Bronchial epithelial cell (primary cell): ENCODE results near the gene UTRN. TPM values are rescaled to one million over a fixed set of nuclear protein-coding genes. Genes with fewer than 3 reads are reported as not detected.

Source experiments
- DNase-seq: peaks from one replicate; pipeline ENCODE4 v3.0.0-alpha.2; 2010; ENCODE audit warnings: low read depth
- FAIRE-seq: peaks from 2 replicates; lab custom pipeline; 2011; peaks lifted over from hg19 to GRCh38; lab: Jason Lieb, UNC
- H3K27me3 ChIP-seq: 2 replicates; pipeline ENCODE4 v1.5.1; 2011; ENCODE audit warnings: low read length; ENCODE audit not compliant: control insufficient read depth, insufficient read depth
- H3K36me3 ChIP-seq: 2 replicates; pipeline ENCODE4 v1.5.1; 2011; ENCODE audit warnings: low read length; ENCODE audit not compliant: control insufficient read depth, insufficient read depth
- H3K4me3 ChIP-seq: 2 replicates; pipeline ENCODE4 v1.5.1; 2011; ENCODE audit warnings: mild to moderate bottlenecking, low read depth, low read length, control low read depth
- CTCF ChIP-seq: IDR thresholded peaks from 2 replicates; pipeline ENCODE4 v1.5.1; 2011; ENCODE audit warnings: mild to moderate bottlenecking, moderate library complexity, low read length, control low read depth, inconsistent platforms; ENCODE audit not compliant: insufficient read depth, severe bottlenecking
- total RNA-seq: library from RNA; depleted of rRNA; stranded (reverse); fragments of >200 nt; gene quantifications from 2 replicates; pipeline ENCODE4 v1.2.1, GENCODE V29; 2014

UTRN gene
- total RNA-seq, 1 donor from 2014 or later, result 38.4 TPM

GRCh38 chr6:144305985-144306384, 20.9 kb downstream of the UTRN start:
- H3K4me3 ChIP-seq, result no peak overlapping the region
- TF ChIP-seq CTCF, result no peak
- DNase-seq, result no peak
- H3K36me3 ChIP-seq, result no peaks in the 10 kb centered on the region
- no peaks in the 10 kb centered on the region for H3K27me3 ChIP-seq
- FAIRE-seq, result no peak

GRCh38 chr6:144307880-144308279, 22.7 kb downstream of the UTRN start:
- TF ChIP-seq CTCF, result no peak
- DNase-seq (no peak), FAIRE-seq (no peak)
- H3K4me3 ChIP-seq, result no peak overlapping the region
- H3K27me3 ChIP-seq, result no peaks in the 10 kb centered on the region
- H3K36me3 ChIP-seq, result no peaks in the 10 kb centered on the region

GRCh38 chr6:144310765-144311164, 25.6 kb downstream of the UTRN start:
- no peaks in the 10 kb centered on the region for H3K36me3 ChIP-seq
- no peaks in the 10 kb centered on the region for H3K27me3 ChIP-seq
- FAIRE-seq, result no peak
- no peak for DNase-seq
- no peak overlapping the region for H3K4me3 ChIP-seq
- no peak for TF ChIP-seq CTCF

GRCh38 chr6:144311361-144311760, 26.2 kb downstream of the UTRN start:
- no peak for TF ChIP-seq CTCF
- FAIRE-seq (no peak), DNase-seq (no peak)
- Histone ChIP-seq H3K27me3 (no peaks in the 10 kb centered on the region), H3K4me3 (no peak overlapping the region), H3K36me3 (no peaks in the 10 kb centered on the region)

GRCh38 chr6:144314003-144314485, 28.9 kb downstream of the UTRN start:
- Histone ChIP-seq H3K4me3 (no peak overlapping the region), H3K36me3 (no peaks in the 10 kb centered on the region), H3K27me3 (no peaks in the 10 kb centered on the region)
- FAIRE-seq (no peak), DNase-seq (no peak)
- no peak for TF ChIP-seq CTCF

GRCh38 chr6:144314562-144314961, 29.4 kb downstream of the UTRN start:
- DNase-seq, result no peak
- FAIRE-seq, result no peak
- Histone ChIP-seq H3K27me3 (no peaks in the 10 kb centered on the region), H3K36me3 (no peaks in the 10 kb centered on the region), H3K4me3 (no peak overlapping the region)
- TF ChIP-seq CTCF, result no peak
